K562 (cell line): ENCODE measurements around the gene GNAI3. TPM values are rescaled to one million over a fixed set of nuclear protein-coding genes. Genes with fewer than 3 reads are reported as not detected.

ENCODE experiments used
- CBX3 ChIP-seq, 2 experiments: IDR thresholded peaks; 1 replicate in 1 of 2; 2 replicates in 1 of 2; pipeline ENCODE4 v1.6.1; 2012; ENCODE audit warnings: inconsistent platforms in 2 of 2, low read length in 2 of 2, borderline replicate concordance in 1 of 2, control low read depth in 1 of 2
- E2F8 ChIP-seq: fragments of 450-650 bp; IDR thresholded peaks from 2 replicates; pipeline ENCODE4 v1.7.1; 2018; ENCODE audit warnings: mild to moderate bottlenecking, low read depth; ENCODE audit not compliant: partially characterized antibody
- ETV1 ChIP-seq: fragments of 450-650 bp; conservative IDR thresholded peaks from 2 replicates; pipeline ENCODE4 v1.6.1; 2016; ENCODE audit warnings: missing genetic modification characterization, control low read depth, low read depth, missing compliant biosample characterization
- FOXP4 ChIP-seq: sonication (generic); formaldehyde crosslinking; IDR thresholded peaks from 2 replicates; pipeline ENCODE4 v1.8.0; 2022; ENCODE audit warnings: mild to moderate bottlenecking, missing genetic modification reagents, borderline replicate concordance
- HCFC1 ChIP-seq: IDR thresholded peaks from 2 replicates; pipeline ENCODE4 v1.6.1; 2012; ENCODE audit warnings: low read depth, low read length, improper control_type of control experiment
- HMGXB4 ChIP-seq: sonication (generic); formaldehyde crosslinking; IDR thresholded peaks from 2 replicates; pipeline ENCODE4 v1.8.1; 2023; ENCODE audit warnings: mild to moderate bottlenecking, missing genetic modification reagents
- SLC30A9 ChIP-seq: fragments of 250-450 bp; sonication (Bioruptor Pico); IDR thresholded peaks from 2 replicates; pipeline ENCODE4 v1.8.0; 2022; ENCODE audit warnings: mild to moderate bottlenecking, moderate library complexity
- ZBED1 ChIP-seq: IDR thresholded peaks from 2 replicates; pipeline ENCODE4 v1.6.1; 2014
- ZBTB12 ChIP-seq: fragments of 250-450 bp; sonication (Bioruptor Pico); IDR thresholded peaks from 2 replicates; pipeline ENCODE4 v1.4.0; 2020
- ZBTB7A ChIP-seq: IDR thresholded peaks from 2 replicates; pipeline ENCODE4 v1.6.1; 2011; ENCODE audit warnings: low read depth, mild to moderate bottlenecking, low read length, moderate library complexity, borderline replicate concordance; ENCODE audit not compliant: control insufficient read depth
- ZBTB9 ChIP-seq: fragments of 450-650 bp; formaldehyde crosslinking; IDR thresholded peaks from 2 replicates; pipeline ENCODE4 v1.4.0; 2020; ENCODE audit warnings: mild to moderate bottlenecking, moderate library complexity
- ZNF253 ChIP-seq: fragments of 250-450 bp; sonication (Bioruptor Pico); conservative IDR thresholded peaks from 2 replicates; pipeline ENCODE4 v1.6.1; 2021; ENCODE audit warnings: mild to moderate bottlenecking
- ZSCAN32 ChIP-seq: fragments of 450-650 bp; formaldehyde crosslinking; IDR thresholded peaks from 2 replicates; pipeline ENCODE4 v1.4.0; 2020; ENCODE audit warnings: mild to moderate bottlenecking, moderate library complexity
- ZZZ3 ChIP-seq: fragments of 450-650 bp; IDR thresholded peaks from 2 replicates; pipeline ENCODE4 v1.6.1; 2016; ENCODE audit warnings: antibody characterized with exemption, mild to moderate bottlenecking, moderate library complexity
- polyA plus RNA-seq, 8 experiments: library from polyadenylated mRNA; depleted of rRNA in 4 of 8; stranded (reverse) in 5 of 8; unstranded in 3 of 8; fragments of >200 nt; fragmentation: Nextera tagmentation in 2 of 8; fragmentation: Illumina TruSeq in 1 of 8; extraction: Ambion mirVana in 2 of 8; extraction: Trizol in 1 of 8; gene quantifications; 2 replicates each; pipeline versions ENCODE4 v1.2.1 to v1.2.3, GENCODE V29; 2011 to 2014; ENCODE audit warnings: inconsistent platforms in 1 of 8, missing spikeins in 1 of 8
- total RNA-seq, 7 experiments: library from RNA; depleted of rRNA in 6 of 7; stranded (reverse); fragments of >200 nt in 6 of 7; fragmentation: Illumina TruSeq in 2 of 7; extraction: Trizol in 2 of 7; gene quantifications; 2 replicates each; pipeline versions ENCODE4 v1.2.1 to v1.2.3, GENCODE V29; 2011 to 2021; ENCODE audit warnings: low replicate concordance in 1 of 7

The GNAI3 gene
- total and polyA plus RNA-seq, 9 of the 15 experiments (the other 6 are each of a cell fraction or from before 2014, with no cell fraction given): 6.3 to 13.2 (median 8.9) TPM

- TF ChIP-seq CBX3 (IDR thresholded peaks at IDR 0.05; ENCODE audit: borderline replicate concordance in 1 of 2, low read length in 2 of 2) (no peak), E2F8 (peak; percentile 64), ZBTB9 (peak; percentile 60; the same call in 1 of the 2 replicates), HMGXB4 (CRISPR knock-in tag) (0 out of 2 replicates have a peak, but pooled peaks have one; percentile 55), ZBED1 (no peak), ZSCAN32 (CRISPR knock-in tag) (no peak), ZZZ3 (0 out of 2 replicates have a peak, but pooled peaks have one; percentile 52), ZBTB7A (peak; percentile 90), HCFC1 (peak; percentile 53; the same call in 1 of the 2 replicates), ETV1 (tag) (peak; percentile 93), SLC30A9 (no peak), ZNF253 (no peak), FOXP4 (CRISPR knock-in tag) (no peak), ZBTB12 (CRISPR knock-in tag) (no peak)
Measured at GRCh38 chr1:109655615-109656519, 107.5 kb downstream of the GNAI3 start, which contains the start of gene GSTM4 (continued).
